H1 (cell line): ENCODE measurements around the gene DHRS2. TPM values are rescaled to one million over a fixed set of nuclear protein-coding genes. Genes with fewer than 3 reads are reported as not detected.

Experiments used
- CTCF ChIA-PET: fragments of 300-600 bp; sonication (Branson Sonifier 250); formaldehyde crosslinking; loops from one replicate; lab custom pipeline; 2021; ENCODE audit not compliant: partially characterized antibody; lab: Charles Lee
- POLR2A ChIA-PET: fragments of 300-600 bp; sonication (Branson Sonifier 250); formaldehyde crosslinking; loops from one replicate; lab custom pipeline; 2021; ENCODE audit warnings: inconsistent platforms; ENCODE audit not compliant: partially characterized antibody; lab: Charles Lee
- DNase-seq, 2 experiments: peaks; one replicate each; pipeline versions ENCODE4 v3.0.0 to v3.0.0-alpha.2; 2010 to 2022; ENCODE audit warnings: low spot score in 2 of 2, low read depth in 1 of 2, mixed read lengths in 1 of 2
- FAIRE-seq: peaks from 2 replicates; lab custom pipeline; 2011; peaks lifted over from hg19 to GRCh38; lab: Jason Lieb, UNC
- H2AFZ ChIP-seq: 2 replicates; pipeline ENCODE4 v1.8.1; 2012; ENCODE audit warnings: low read length, inconsistent platforms
- H2AK5ac ChIP-seq: 2 replicates; pipeline ENCODE4 v1.6.1; 2013; ENCODE audit warnings: low read depth, low read length
- H2BK120ac ChIP-seq: replicated peaks from 2 replicates; pipeline ENCODE3; 2013; ENCODE audit warnings: low read depth, low read length, inconsistent platforms
- H2BK12ac ChIP-seq: 2 replicates; pipeline ENCODE4 v1.6.1; 2013; ENCODE audit warnings: low read depth, low read length
- H2BK15ac ChIP-seq: 2 replicates; pipeline ENCODE4 v1.6.1; 2013; ENCODE audit warnings: low read length
- H2BK20ac ChIP-seq: 2 replicates; pipeline ENCODE4 v1.6.1; 2013; ENCODE audit warnings: low read length
- H2BK5ac ChIP-seq: 2 replicates; pipeline ENCODE4 v1.6.1; 2013; ENCODE audit warnings: low read depth, low read length
- H3K14ac ChIP-seq: 2 replicates; pipeline ENCODE4 v1.6.1; 2013; ENCODE audit warnings: inconsistent platforms; ENCODE audit not compliant: insufficient read length
- H3K18ac ChIP-seq: 2 replicates; pipeline ENCODE4 v1.6.1; 2013; ENCODE audit warnings: low read length; ENCODE audit errors: extremely low read depth
- H3K23ac ChIP-seq: 2 replicates; pipeline ENCODE4 v1.6.1; 2013; ENCODE audit warnings: inconsistent platforms; ENCODE audit not compliant: insufficient read length
- H3K23me2 ChIP-seq: 2 replicates; pipeline ENCODE4 v1.6.1; 2013; ENCODE audit warnings: low read depth, low read length
- H3K27ac ChIP-seq: 2 replicates; pipeline ENCODE4 v1.6.1; 2011; ENCODE audit warnings: low read depth, low read length, inconsistent platforms
- H3K27me3 ChIP-seq, 4 experiments: replicated peaks in 1 of 4; 1 replicate in 1 of 4; 2 replicates in 3 of 4; pipeline versions ENCODE4 v1.6.1 to v1.8.1; 2011 to 2013; ENCODE audit warnings: low read length in 3 of 4, mild to moderate bottlenecking in 3 of 4, inconsistent platforms in 2 of 4, mixed read lengths in 2 of 4, moderate library complexity in 1 of 4; ENCODE audit not compliant: control insufficient read depth in 3 of 4, insufficient read depth in 3 of 4; ENCODE audit errors: extremely low read depth in 1 of 4
- H3K36me3 ChIP-seq, 4 experiments: 2 replicates each; pipeline versions ENCODE4 v1.6.1 to v1.8.1; 2011 to 2013; ENCODE audit warnings: mild to moderate bottlenecking in 4 of 4, low read length in 3 of 4, moderate library complexity in 2 of 4, control low read depth in 1 of 4, inconsistent platforms in 1 of 4; ENCODE audit not compliant: insufficient read depth in 4 of 4, control insufficient read depth in 2 of 4
- H3K4ac ChIP-seq: replicated peaks from 2 replicates; pipeline ENCODE3; 2013; ENCODE audit warnings: low read length, low read depth, mixed read lengths, inconsistent platforms; ENCODE audit not compliant: insufficient read length
- H3K4me1 ChIP-seq, 4 experiments: replicated peaks in 1 of 4; 1 replicate in 1 of 4; 2 replicates in 3 of 4; pipeline versions ENCODE4 v1.6.1 to v1.8.1; 2011 to 2013; ENCODE audit warnings: low read length in 3 of 4, inconsistent platforms in 2 of 4, mixed read lengths in 1 of 4; ENCODE audit not compliant: insufficient read depth in 4 of 4, control insufficient read depth in 3 of 4
- H3K4me2 ChIP-seq, 2 experiments: 2 replicates each; pipeline versions ENCODE4 v1.6.1 to v1.8.1; 2011 to 2013; ENCODE audit warnings: low read depth in 2 of 2, low read length in 2 of 2, control low read depth in 1 of 2, inconsistent platforms in 1 of 2, mild to moderate bottlenecking in 1 of 2; ENCODE audit not compliant: insufficient read depth in 1 of 2
- H3K4me3 ChIP-seq, 4 experiments: fragments of 200-600, 300-600 bp in 1 of 4; sonication (generic), shearing (Covaris generic), sonication (Bioruptor Twin) in 1 of 4; 2 replicates each; pipeline versions ENCODE4 v1.5.1 to v1.8.1; 2011 to 2016; ENCODE audit warnings: low read length in 4 of 4, low read depth in 3 of 4, control low read depth in 2 of 4, inconsistent platforms in 2 of 4, mild to moderate bottlenecking in 2 of 4, mixed read lengths in 1 of 4, moderate library complexity in 1 of 4; ENCODE audit not compliant: insufficient read depth in 2 of 4; ENCODE audit errors: extremely low read depth in 1 of 4
- H3K56ac ChIP-seq: replicated peaks from 2 replicates; pipeline ENCODE3; 2013; ENCODE audit warnings: low read depth, mild to moderate bottlenecking, mixed read lengths, low read length, inconsistent platforms; ENCODE audit not compliant: insufficient read length
- H3K79me1 ChIP-seq: 2 replicates; pipeline ENCODE4 v1.6.1; 2013; ENCODE audit warnings: low read depth, low read length, control low read depth
- H3K79me2 ChIP-seq, 2 experiments: 2 replicates each; pipeline versions ENCODE4 v1.6.1 to v1.8.1; 2012 to 2013; ENCODE audit warnings: low read length in 2 of 2, mild to moderate bottlenecking in 2 of 2, inconsistent platforms in 1 of 2; ENCODE audit not compliant: insufficient read depth in 2 of 2, control insufficient read depth in 1 of 2
- H3K9ac ChIP-seq, 4 experiments: replicated peaks in 1 of 4; 1 replicate in 1 of 4; 2 replicates in 3 of 4; pipeline versions ENCODE4 v1.6.1 to v1.8.1; 2011 to 2013; ENCODE audit warnings: low read depth in 3 of 4, low read length in 3 of 4, control low read depth in 2 of 4, mild to moderate bottlenecking in 2 of 4, moderate library complexity in 2 of 4, inconsistent platforms in 1 of 4; ENCODE audit errors: extremely low read depth in 1 of 4
- H3K9me3 ChIP-seq, 2 experiments: 2 replicates each; pipeline versions ENCODE4 v1.6.1 to v1.8.1; 2012 to 2013; ENCODE audit warnings: mild to moderate bottlenecking in 2 of 2, moderate library complexity in 2 of 2, control low read depth in 1 of 2, inconsistent platforms in 1 of 2, low read depth in 1 of 2, low read length in 1 of 2, mixed read lengths in 1 of 2; ENCODE audit not compliant: insufficient read depth in 2 of 2
- H4K20me1 ChIP-seq, 2 experiments: replicated peaks in 1 of 2; 2 replicates each; pipeline versions ENCODE3 to v1.8.1; 2011 to 2013; ENCODE audit warnings: inconsistent platforms in 2 of 2, low read length in 2 of 2, mild to moderate bottlenecking in 1 of 2; ENCODE audit not compliant: insufficient read depth in 2 of 2, control insufficient read depth in 1 of 2
- H4K5ac ChIP-seq: 2 replicates; pipeline ENCODE4 v1.6.1; 2013; ENCODE audit warnings: low read length, low read depth, mixed read lengths, inconsistent platforms; ENCODE audit not compliant: insufficient read length
- H4K8ac ChIP-seq: 2 replicates; pipeline ENCODE4 v1.8.0; 2013; ENCODE audit warnings: mild to moderate bottlenecking, moderate library complexity, low read length, inconsistent platforms; ENCODE audit not compliant: insufficient read depth; ENCODE audit errors: extremely low read depth
- H4K91ac ChIP-seq: replicated peaks from 2 replicates; pipeline ENCODE3; 2013; ENCODE audit warnings: low read length, mixed read lengths, inconsistent platforms; ENCODE audit not compliant: insufficient read length
- ATF3 ChIP-seq: IDR thresholded peaks from 2 replicates; pipeline ENCODE4 v1.6.1; 2011; ENCODE audit warnings: low read depth, mild to moderate bottlenecking, low read length; ENCODE audit not compliant: insufficient read depth
- BACH1 ChIP-seq: IDR thresholded peaks from 2 replicates; pipeline ENCODE4 v1.6.1; 2012; ENCODE audit warnings: low read length, improper control_type of control experiment
- BRCA1 ChIP-seq: IDR thresholded peaks from 2 replicates; pipeline ENCODE4 v1.6.1; 2012; ENCODE audit warnings: low read depth, low read length, improper control_type of control experiment
- CHD1 ChIP-seq: IDR thresholded peaks from 2 replicates; pipeline ENCODE4 v1.6.1; 2012; ENCODE audit warnings: low read depth, low read length, improper control_type of control experiment
- CREB1 ChIP-seq: IDR thresholded peaks from 2 replicates; pipeline ENCODE4 v1.6.1; 2012; ENCODE audit warnings: inconsistent platforms
- E2F6 ChIP-seq: IDR thresholded peaks from 2 replicates; pipeline ENCODE4 v1.6.1; 2012; ENCODE audit warnings: inconsistent platforms
- GABPA ChIP-seq: IDR thresholded peaks from 2 replicates; pipeline ENCODE4 v1.6.1; 2011; ENCODE audit warnings: mild to moderate bottlenecking, low read length, moderate library complexity, borderline replicate concordance; ENCODE audit not compliant: insufficient read depth
- KDM1A ChIP-seq: fragments of 200-600, 300-600 bp; sonication (generic); IDR thresholded peaks from 2 replicates; pipeline ENCODE4 v1.7.1; 2016; ENCODE audit warnings: mild to moderate bottlenecking, low read length, borderline replicate concordance
- PHF8 ChIP-seq: fragments of 200-600 bp; sonication (generic); conservative IDR thresholded peaks from 2 replicates; pipeline ENCODE4 v1.7.1; 2012; ENCODE audit warnings: low read depth, mild to moderate bottlenecking, inconsistent platforms, low read length, moderate library complexity
- POLR2A ChIP-seq, 2 experiments: IDR thresholded peaks; 1 replicate in 1 of 2; 2 replicates in 1 of 2; pipeline ENCODE4 v1.6.1; 2011; ENCODE audit warnings: low read depth in 2 of 2, low read length in 2 of 2, mild to moderate bottlenecking in 2 of 2; ENCODE audit errors: control extremely low read depth in 1 of 2
- POU5F1 ChIP-seq: IDR thresholded peaks from 2 replicates; pipeline ENCODE4 v1.6.1; 2011; ENCODE audit warnings: low read depth, mild to moderate bottlenecking, low read length, moderate library complexity
- RBBP5 ChIP-seq: IDR thresholded peaks from 2 replicates; pipeline ENCODE4 v1.7.1; 2012; ENCODE audit warnings: low read depth, mild to moderate bottlenecking, inconsistent platforms, low read length, moderate library complexity, borderline replicate concordance
- RXRA ChIP-seq: IDR thresholded peaks from 2 replicates; pipeline ENCODE4 v1.6.1; 2011; ENCODE audit warnings: low read depth, mild to moderate bottlenecking, low read length, moderate library complexity; ENCODE audit not compliant: insufficient read depth
- SAP30 ChIP-seq: fragments of 300-600 bp; sonication (generic); IDR thresholded peaks from 2 replicates; pipeline ENCODE4 v1.7.1; 2012; ENCODE audit warnings: low read length, moderate library complexity, mild to moderate bottlenecking, inconsistent platforms; ENCODE audit not compliant: insufficient read depth, insufficient replicate concordance
- WGBS, 2 experiments: shearing (Covaris generic) in 1 of 2; methylation state at CpG; one replicate each; pipeline versions ENCODE4 v1.1.6 to v1.1.7; 2013 to 2015; ENCODE audit warnings: low lambda C conversion rate in 2 of 2, mixed read lengths in 2 of 2, inconsistent platforms in 1 of 2, low coverage in 1 of 2, missing lambda C conversion rate in 1 of 2; ENCODE audit not compliant: insufficient replicate concordance in 2 of 2, insufficient coverage in 1 of 2, insufficient read length in 1 of 2; ENCODE audit errors: extremely low coverage in 1 of 2, missing lambda C conversion rate in 1 of 2; 5-methylcytosine and 5-hydroxymethylcytosine counted together
- polyA plus RNA-seq, 7 experiments: library from polyadenylated mRNA; depleted of rRNA in 3 of 7; stranded (reverse) in 5 of 7; unstranded in 2 of 7; fragments of >200 nt in 5 of 7; fragments of 200-250 nt in 2 of 7; gene quantifications; 1 replicate in 5 of 7; 2 replicates in 1 of 7; 4 replicates in 1 of 7; pipeline versions ENCODE4 v1.2.1 to v1.2.3, GENCODE V29; 2011 to 2013; ENCODE audit warnings: missing spikeins in 2 of 7, mixed read lengths in 2 of 7
- total RNA-seq: library from RNA; stranded (reverse); fragmentation: NEBNext Ultra II Directional; extraction: Animal tissue kit (Norgen Biotek cat#: 25700); gene quantifications from 2 replicates; pipeline ENCODE4 v1.2.1, GENCODE V29; 2021

The DHRS2 gene
- total and polyA plus RNA-seq, 2 of the 8 experiments (the other 6 are each of a cell fraction or from before 2014, with no cell fraction given), result 1.1 to 3.5 TPM

- Histone ChIP-seq H2BK120ac (no peak overlapping the region), H3K79me1 (no peaks in the 10 kb centered on the region), H3K4me2 (no peak overlapping the region), H3K4ac (no peak overlapping the region), H2BK12ac (no peak overlapping the region), H3K27me3 (no peaks in the 10 kb centered on the region; a peak in 1 of 7 replicates), H4K20me1 (no peaks in the 10 kb centered on the region), H4K91ac (no peak overlapping the region), H4K8ac (no peak overlapping the region), H3K18ac (no peak overlapping the region), H2AFZ (no peak overlapping the region), H3K23me2 (no peaks in the 10 kb centered on the region), H2BK5ac (no peak overlapping the region), H4K5ac (no peak overlapping the region), H2BK20ac (no peak overlapping the region), H3K36me3 (no peaks in the 10 kb centered on the region), H3K56ac (no peak overlapping the region), H2BK15ac (no peak overlapping the region), H3K4me3 (no peak overlapping the region), H3K27ac (no peak overlapping the region), H3K23ac (no peak overlapping the region), H3K14ac (no peak overlapping the region), H2AK5ac (no peak overlapping the region), H3K9ac (no peak overlapping the region), H3K79me2 (no peaks in the 10 kb centered on the region), H3K4me1 (no peaks in the 10 kb centered on the region), H3K9me3 (peaks cover 0 to 4% of the 10 kb centered on the region in 2 experiments; a peak in 2 of 4 replicates)
- FAIRE-seq, result no peak
- 93% methylated on average over 1 of the region's 1 CpG; no CpG with 5 or more reads in 1 of the 2 experiments for WGBS, 2 experiments
- no peak for DNase-seq
- POLR2A ChIA-PET, result no interaction called here
- CTCF ChIA-PET, result interaction anchor here (1.5 to 1.7 kb wide), 2 partner anchors 40 to 241 kb away, joined by 4 read pairs; no protein-coding TSS in a partner anchor
- TF ChIP-seq RBBP5 (no peak), POLR2A (IDR thresholded peaks at IDR 0.05; ENCODE audit: control extremely low read depth in 1 of 2, low read depth in 2 of 2, low read length in 2 of 2) (no peak), KDM1A (no peak), GABPA (no peak), SAP30 (no peak), CREB1 (no peak), RXRA (no peak), CHD1 (no peak), POU5F1 (no peak), BACH1 (no peak), ATF3 (no peak), E2F6 (no peak), PHF8 (no peak), BRCA1 (no peak)
Measured at GRCh38 chr14:23672200-23672599, 36.0 kb downstream of the DHRS2 start.
